NT2/D1 (cell line): ENCODE data around the gene SAMD8.

Experiments used
- SUZ12 ChIP-seq: IDR thresholded peaks from 2 replicates; pipeline ENCODE4 v1.6.1; 2011; ENCODE audit not compliant: insufficient read length, insufficient read depth; ENCODE audit errors: extremely low read depth
- YY1 ChIP-seq: IDR thresholded peaks from 2 replicates; pipeline ENCODE4 v1.6.1; 2011; ENCODE audit not compliant: insufficient read length, insufficient read depth
- ZNF274 ChIP-seq: IDR thresholded peaks from 2 replicates; pipeline ENCODE4 v1.6.1; 2011; ENCODE audit warnings: mild to moderate bottlenecking, low read depth, low read length

GRCh38 chr10:75150656-75151055, 39.2 kb downstream of the SAMD8 start:
- TF ChIP-seq YY1, result no peak
- TF ChIP-seq ZNF274, result no peak
- no peak for TF ChIP-seq SUZ12
